Ishikawa (cell line): Measurements from ENCODE around the gene XXYLT1.

Source experiments
- CEBPB ChIP-seq: IDR thresholded peaks from 2 replicates; pipeline ENCODE4 v1.6.1; 2012
- CREB1 ChIP-seq: IDR thresholded peaks from 2 replicates; pipeline ENCODE4 v1.6.1; 2012; ENCODE audit warnings: low read depth
- EGR1 ChIP-seq: IDR thresholded peaks from 2 replicates; pipeline ENCODE4 v1.6.1; 2012
- EP300 ChIP-seq: IDR thresholded peaks from 2 replicates; pipeline ENCODE4 v1.6.1; 2012; ENCODE audit warnings: borderline replicate concordance
- FOXM1 ChIP-seq: IDR thresholded peaks from 2 replicates; pipeline ENCODE4 v1.6.1; 2012; ENCODE audit warnings: low read depth, borderline replicate concordance
- NFIC ChIP-seq: IDR thresholded peaks from 2 replicates; pipeline ENCODE4 v1.6.1; 2012
- RAD21 ChIP-seq: IDR thresholded peaks from 2 replicates; pipeline ENCODE4 v1.6.1; 2012; ENCODE audit warnings: low read depth
- TAF1 ChIP-seq: IDR thresholded peaks from 2 replicates; pipeline ENCODE4 v1.6.1; 2012; ENCODE audit warnings: low read depth, mild to moderate bottlenecking
- TCF12 ChIP-seq: IDR thresholded peaks from 2 replicates; pipeline ENCODE4 v1.6.1; 2012; ENCODE audit warnings: low read depth
- TEAD4 ChIP-seq: IDR thresholded peaks from 2 replicates; pipeline ENCODE4 v1.6.1; 2012
- USF1 ChIP-seq: IDR thresholded peaks from 2 replicates; pipeline ENCODE4 v1.6.1; 2012
- YY1 ChIP-seq: IDR thresholded peaks from 2 replicates; pipeline ENCODE4 v1.6.1; 2012; ENCODE audit warnings: low read depth
- ZBTB7A ChIP-seq: IDR thresholded peaks from 2 replicates; pipeline ENCODE4 v1.6.1; 2012; ENCODE audit warnings: low read depth
- TF ChIP-seq, protein P1 (sequence below): IDR thresholded peaks from 2 replicates; pipeline ENCODE4 v1.6.1; 2012
- TF ChIP-seq, protein P2 (sequence below): IDR thresholded peaks from 2 replicates; pipeline ENCODE4 v1.6.1; 2012; ENCODE audit warnings: low read depth, mild to moderate bottlenecking

The XXYLT1 gene

GRCh38 chr3:195070336-195070735 is 200.6 kb downstream of the XXYLT1 start:
- TF ChIP-seq FOXM1: no peak
- TF ChIP-seq CEBPB: no peak
- TF ChIP-seq, protein P1, sequence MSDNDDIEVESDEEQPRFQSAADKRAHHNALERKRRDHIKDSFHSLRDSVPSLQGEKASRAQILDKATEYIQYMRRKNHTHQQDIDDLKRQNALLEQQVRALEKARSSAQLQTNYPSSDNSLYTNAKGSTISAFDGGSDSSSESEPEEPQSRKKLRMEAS: no peak
- no peak for TF ChIP-seq TEAD4
- no peak for TF ChIP-seq TCF12
- TF ChIP-seq CREB1: no peak
- no peak for TF ChIP-seq YY1
- no peak for TF ChIP-seq ZBTB7A
- no peak for TF ChIP-seq NFIC
- no peak for TF ChIP-seq RAD21

DNA sequence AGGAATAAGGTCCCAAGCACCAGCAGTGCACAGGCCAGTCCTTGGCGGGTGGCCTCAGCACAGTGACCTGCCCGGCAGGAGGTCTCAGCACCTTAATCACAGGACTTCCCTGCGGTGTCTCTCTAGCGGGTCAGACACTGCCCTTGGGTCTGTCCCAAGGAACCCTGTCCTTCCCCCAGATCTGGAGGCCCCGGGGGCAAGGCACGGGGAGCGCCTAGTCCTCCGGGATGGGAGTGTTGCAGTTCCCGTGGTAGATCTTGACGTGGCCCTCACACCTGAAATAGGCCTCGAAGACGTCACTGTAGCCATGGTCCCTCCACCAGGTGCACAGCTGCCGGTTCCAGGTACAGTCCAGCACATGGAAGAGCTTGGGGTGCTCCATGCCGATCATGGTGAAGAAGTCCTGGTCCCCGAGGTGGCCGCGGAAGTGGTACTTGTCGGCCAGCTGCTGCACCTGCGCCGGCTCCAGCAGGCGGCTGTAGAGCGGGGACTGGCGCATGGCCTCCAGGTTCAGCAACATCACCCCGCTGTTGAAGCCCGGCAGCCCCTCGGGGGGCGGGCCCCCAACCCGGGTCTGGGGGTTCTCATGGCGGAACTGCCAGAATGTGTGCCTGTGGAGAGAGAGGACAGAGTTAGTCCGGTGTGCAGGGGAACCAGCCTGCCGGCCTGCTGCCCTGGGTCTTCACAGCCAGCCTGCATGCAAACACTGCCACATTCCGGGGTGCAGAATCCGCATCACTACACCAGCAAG is 201.3 kb downstream of the XXYLT1 start:
- TF ChIP-seq TEAD4: no peak
- TF ChIP-seq, protein P2, sequence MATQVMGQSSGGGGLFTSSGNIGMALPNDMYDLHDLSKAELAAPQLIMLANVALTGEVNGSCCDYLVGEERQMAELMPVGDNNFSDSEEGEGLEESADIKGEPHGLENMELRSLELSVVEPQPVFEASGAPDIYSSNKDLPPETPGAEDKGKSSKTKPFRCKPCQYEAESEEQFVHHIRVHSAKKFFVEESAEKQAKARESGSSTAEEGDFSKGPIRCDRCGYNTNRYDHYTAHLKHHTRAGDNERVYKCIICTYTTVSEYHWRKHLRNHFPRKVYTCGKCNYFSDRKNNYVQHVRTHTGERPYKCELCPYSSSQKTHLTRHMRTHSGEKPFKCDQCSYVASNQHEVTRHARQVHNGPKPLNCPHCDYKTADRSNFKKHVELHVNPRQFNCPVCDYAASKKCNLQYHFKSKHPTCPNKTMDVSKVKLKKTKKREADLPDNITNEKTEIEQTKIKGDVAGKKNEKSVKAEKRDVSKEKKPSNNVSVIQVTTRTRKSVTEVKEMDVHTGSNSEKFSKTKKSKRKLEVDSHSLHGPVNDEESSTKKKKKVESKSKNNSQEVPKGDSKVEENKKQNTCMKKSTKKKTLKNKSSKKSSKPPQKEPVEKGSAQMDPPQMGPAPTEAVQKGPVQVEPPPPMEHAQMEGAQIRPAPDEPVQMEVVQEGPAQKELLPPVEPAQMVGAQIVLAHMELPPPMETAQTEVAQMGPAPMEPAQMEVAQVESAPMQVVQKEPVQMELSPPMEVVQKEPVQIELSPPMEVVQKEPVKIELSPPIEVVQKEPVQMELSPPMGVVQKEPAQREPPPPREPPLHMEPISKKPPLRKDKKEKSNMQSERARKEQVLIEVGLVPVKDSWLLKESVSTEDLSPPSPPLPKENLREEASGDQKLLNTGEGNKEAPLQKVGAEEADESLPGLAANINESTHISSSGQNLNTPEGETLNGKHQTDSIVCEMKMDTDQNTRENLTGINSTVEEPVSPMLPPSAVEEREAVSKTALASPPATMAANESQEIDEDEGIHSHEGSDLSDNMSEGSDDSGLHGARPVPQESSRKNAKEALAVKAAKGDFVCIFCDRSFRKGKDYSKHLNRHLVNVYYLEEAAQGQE: no peak
- no peak for TF ChIP-seq USF1
- TF ChIP-seq NFIC: no peak
- no peak for TF ChIP-seq EP300
- no peak for TF ChIP-seq TCF12
- TF ChIP-seq CREB1: no peak
- no peak for TF ChIP-seq FOXM1
- TF ChIP-seq RAD21: no peak
- no peak for TF ChIP-seq YY1
- TF ChIP-seq ZBTB7A: no peak
- no peak for TF ChIP-seq CEBPB

DNA sequence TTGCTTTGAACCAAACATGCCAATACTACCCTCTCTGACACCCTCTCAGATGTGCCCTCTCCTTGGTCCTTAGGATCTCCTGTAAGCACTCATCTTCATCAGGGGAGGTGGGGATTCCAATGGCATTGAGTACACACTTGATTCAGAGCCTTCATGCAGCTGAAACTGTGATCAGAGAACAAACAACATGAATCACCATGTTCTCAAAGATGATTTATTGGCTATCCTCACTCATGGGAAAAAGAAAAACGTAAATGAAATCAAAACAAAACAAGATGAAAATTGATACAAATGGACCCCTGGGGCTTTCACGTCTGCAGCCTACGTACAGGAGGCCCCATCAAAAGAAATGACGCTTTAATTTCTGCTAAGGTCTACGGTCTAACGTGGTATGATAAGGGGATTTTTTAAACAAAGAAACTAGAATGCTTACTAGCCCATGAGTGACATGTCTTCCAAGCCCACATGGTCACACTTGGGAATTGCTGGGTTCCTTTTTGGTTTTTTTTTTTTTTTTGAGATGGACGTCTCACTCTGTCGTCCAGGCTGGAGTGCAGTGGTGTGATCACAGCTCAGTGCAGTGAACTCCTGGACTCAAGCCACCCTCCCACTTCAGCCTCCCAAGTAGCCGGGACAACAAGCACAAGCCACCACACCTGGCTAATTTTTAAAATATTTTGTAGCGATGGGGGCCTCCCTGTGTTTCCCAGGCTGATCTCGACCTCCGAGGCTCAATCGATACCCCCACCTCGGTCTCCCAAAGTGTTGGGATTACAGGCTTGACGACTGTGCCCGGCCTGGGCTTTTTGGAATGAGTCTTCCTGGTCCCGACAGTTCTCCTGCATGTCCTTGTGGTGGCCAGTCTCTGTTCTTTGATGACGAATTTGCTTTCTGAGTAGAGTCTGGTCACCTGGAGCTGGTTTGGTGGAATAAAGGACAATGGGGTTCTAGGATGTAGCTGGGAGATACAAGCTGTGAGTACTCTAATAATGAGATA is 202.6 kb downstream of the XXYLT1 start:
- TF ChIP-seq ZBTB7A (no peak), CREB1 (no peak), NFIC (no peak), EGR1 (no peak), CEBPB (no peak), EP300 (no peak), TCF12 (no peak), FOXM1 (no peak), YY1 (no peak), TEAD4 (no peak), USF1 (no peak), RAD21 (no peak), TAF1 (no peak)
- TF ChIP-seq, protein P2: no peak; the same call in 1 of the 2 replicates
- TF ChIP-seq, protein P1: no peak

DNA sequence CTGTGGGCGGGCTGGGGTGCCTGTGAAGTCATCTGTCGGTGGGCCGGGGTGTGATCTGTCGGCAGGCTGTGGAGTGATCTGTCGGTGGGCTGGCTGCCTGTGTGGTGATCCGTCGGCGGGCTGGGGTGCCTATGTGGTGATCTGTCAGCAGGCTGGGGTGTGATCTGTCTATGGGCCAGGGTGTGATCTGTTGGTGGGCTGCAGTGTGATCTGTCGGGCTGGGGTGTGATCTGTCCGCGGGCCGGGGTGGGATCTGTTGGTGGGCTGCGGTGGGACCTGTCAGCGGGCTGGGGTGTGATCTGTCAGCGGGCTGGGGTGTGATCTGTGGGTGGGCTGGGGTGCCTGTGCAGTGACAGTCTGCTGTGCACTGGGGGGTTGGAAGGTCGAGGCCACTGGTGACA is 204.5 kb downstream of the XXYLT1 start:
- TF ChIP-seq, protein P1: no peak
- TF ChIP-seq CEBPB: no peak
- TF ChIP-seq NFIC: no peak
- no peak for TF ChIP-seq USF1
- TF ChIP-seq RAD21: no peak
- no peak for TF ChIP-seq FOXM1
- no peak for TF ChIP-seq CREB1
- no peak for TF ChIP-seq TEAD4
- no peak for TF ChIP-seq EP300
- TF ChIP-seq YY1: no peak
